T-helper 22 cell (primary cell): ENCODE results near the gene KCTD16.

Experiments
- DNase-seq: peaks from one replicate; pipeline ENCODE4 v3.0.0-alpha.2; 2020; ENCODE audit warnings: low read depth

KCTD16 gene

GRCh38 chr5:144405991-144406390 is 235.3 kb downstream of the KCTD16 start:
- DNase-seq: no peak

GRCh38 chr5:144406442-144406841 is 235.8 kb downstream of the KCTD16 start:
- no peak for DNase-seq

DNA sequence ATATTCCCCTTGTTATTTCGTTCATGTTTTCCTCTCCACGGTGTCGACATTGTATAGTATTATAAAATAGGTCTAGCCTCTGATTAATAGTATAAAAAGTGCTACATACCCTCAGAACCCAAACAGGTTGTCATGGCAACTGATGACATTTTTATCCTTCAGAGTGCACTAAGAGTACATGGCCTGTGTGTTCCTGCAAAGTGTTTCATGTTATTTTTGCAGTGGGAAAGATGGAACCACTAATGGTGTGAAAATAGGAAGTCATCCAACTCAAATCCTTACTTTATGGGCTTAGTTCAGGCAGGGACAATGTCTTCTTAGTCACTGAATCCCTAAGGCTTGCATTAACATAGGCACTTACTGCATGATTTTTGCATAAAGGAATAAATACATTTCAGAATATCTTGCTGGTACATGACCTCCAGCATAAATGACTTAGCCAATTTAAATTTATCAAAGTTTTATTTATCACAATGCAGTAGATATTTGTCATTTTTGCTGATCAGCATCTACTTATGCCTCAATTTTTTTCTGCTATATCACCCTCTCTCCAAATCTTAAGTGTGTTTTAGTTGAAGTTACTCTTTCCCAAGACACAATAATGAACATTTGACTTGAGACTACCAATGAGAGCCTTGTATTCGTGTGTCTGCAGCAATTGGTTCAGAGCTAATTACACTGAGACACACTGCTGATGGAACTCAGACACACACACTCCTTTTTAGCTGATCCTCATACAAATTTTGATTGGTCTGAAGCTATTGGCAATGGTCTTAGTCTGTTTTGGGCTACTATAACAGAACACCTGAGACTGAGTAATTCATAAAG is 243.7 kb downstream of the KCTD16 start:
- no peak for DNase-seq

GRCh38 chr5:144416196-144416595 is 245.5 kb downstream of the KCTD16 start:
- DNase-seq: no peak

DNA sequence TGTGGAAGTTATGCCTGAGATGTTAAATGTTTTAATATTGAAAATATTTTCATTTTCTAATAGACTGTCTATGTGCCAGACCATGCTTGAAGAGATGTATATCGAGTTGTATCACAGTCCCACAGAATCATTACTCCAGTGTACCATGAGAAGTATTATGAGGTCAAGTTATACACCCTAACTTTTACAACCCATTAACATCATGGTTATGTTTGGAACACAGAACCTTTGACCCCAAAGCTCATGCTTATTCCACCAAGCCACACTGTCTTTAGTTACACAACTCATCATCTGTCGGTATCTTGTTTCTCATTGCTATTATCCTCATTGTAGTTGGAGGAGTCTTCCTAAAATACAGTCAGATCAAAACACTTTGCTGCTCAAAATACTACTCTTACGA is 248.0 kb downstream of the KCTD16 start:
- no peak for DNase-seq

DNA sequence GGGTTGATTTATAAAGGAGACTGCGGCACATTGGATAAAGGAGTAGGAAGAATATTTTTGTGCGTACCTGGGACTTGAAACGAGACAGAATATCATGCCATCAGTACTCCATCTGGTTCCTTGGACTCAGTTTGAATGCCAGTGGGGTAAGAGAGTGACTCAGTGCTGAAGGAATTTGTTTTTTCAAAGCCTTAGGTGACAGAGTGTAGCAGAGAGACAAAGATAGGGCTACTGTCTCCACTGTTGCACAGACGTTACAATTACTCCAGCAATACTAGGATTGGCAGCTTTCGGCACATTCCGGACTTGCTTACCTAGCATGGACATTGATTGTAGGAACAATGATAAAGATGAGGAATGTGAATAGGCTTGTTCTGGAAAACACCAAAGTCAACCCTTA is 250.7 kb downstream of the KCTD16 start:
- DNase-seq: no peak

DNA sequence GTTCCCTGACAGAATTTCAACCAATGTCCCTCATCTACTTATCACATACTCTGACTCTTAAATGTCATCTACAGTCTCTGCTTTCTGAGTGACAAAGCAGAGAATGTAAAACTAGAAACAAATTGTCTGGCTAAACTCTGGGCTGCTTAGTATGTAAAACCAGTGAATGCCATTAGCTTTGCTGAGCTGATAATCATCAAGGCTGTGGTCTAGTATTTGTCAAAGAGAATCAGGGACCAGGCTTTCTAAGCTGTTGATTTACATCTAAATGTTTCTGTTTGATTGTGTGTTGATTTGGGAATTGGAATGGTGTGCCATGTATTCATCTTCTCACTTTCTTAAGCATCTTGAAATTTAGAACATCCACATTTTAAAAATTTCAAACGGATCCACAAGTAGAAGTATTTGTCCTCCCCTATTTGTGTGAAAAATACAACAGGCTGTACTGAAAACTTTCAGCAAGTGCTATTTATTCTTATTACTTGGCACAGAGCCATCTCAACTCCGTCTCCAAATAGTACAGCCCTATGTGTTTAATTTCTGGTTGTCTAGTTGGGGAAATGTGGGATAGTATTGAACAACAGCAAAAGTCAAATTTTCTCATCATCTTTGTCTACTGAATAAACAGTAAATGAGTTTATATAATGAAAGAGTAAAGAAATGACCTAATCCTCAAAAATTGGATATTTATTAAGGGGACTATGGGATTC is 251.5 kb downstream of the KCTD16 start:
- DNase-seq: no peak

DNA sequence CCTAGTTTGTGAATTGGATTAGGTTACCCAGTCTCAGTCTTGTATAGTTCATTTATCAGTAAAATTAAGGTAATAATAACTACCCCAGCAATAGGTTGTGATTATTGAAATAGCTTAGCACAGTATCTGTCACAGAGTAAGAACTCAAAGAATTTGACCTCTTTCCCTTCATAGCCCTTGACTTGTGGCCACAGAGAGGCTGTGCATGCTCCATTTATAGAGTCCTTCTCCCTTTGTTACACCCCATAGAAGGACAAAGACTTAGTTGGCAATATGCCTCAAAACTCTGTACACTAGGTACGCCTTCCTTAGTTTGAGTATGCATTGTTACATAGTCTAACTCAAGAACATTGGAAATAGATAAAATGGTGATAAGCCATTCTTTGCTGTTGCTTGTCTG is 257.2 kb downstream of the KCTD16 start:
- no peak for DNase-seq

- no peak for DNase-seq
These were observed 257.7 kb downstream of the KCTD16 start for GRCh38 chr5:144428326-144428725.

- DNase-seq: no peak
These were observed 258.7 kb downstream of the KCTD16 start for GRCh38 chr5:144429405-144429804.

GRCh38 chr5:144429905-144430304 is 259.2 kb downstream of the KCTD16 start:
- no peak for DNase-seq

- no peak for DNase-seq
These were observed 262.6 kb downstream of the KCTD16 start for GRCh38 chr5:144433140-144433822.

GRCh38 chr5:144433893-144434292 is 263.2 kb downstream of the KCTD16 start:
- no peak for DNase-seq

DNA sequence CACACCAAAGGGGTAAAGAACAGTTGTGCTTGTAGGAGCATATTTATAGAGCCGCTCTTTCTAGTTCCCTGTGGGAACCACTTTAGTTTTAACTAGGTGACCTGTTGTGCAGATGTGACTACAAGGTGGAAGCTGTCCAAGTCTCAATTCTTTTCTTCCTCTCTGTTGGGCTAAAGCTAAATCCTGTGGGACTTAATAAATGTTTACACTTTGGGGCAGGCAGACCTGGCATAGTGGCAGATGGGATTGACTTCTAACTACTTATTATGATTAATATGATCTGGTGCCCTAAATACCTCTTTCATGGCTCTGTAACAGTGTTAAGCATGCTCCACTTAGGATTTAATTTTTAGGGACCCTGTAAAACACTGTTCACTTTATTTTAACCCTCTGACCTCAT is 265.3 kb downstream of the KCTD16 start:
- DNase-seq: no peak

- DNase-seq: no peak
These were observed 267.6 kb downstream of the KCTD16 start for GRCh38 chr5:144438237-144438636.

DNA sequence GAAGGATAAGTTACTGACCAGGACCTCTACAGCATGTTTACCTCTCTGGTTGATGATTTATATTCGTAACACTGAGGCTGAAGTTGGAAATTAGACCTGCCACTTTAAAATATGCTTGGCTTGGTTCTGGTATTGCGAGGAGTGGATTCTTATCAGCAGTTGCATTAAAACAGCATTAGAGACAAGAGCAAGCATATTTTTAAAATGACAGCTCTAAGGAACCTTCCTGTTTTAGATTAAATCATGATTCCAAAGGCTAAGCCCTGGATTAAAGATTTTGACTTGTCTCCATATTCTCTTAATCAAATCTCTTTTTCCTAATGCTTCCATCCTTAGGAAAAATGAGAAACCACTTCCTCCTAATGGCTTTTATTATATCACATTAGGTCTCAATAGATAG is 277.8 kb downstream of the KCTD16 start:
- no peak for DNase-seq

DNA sequence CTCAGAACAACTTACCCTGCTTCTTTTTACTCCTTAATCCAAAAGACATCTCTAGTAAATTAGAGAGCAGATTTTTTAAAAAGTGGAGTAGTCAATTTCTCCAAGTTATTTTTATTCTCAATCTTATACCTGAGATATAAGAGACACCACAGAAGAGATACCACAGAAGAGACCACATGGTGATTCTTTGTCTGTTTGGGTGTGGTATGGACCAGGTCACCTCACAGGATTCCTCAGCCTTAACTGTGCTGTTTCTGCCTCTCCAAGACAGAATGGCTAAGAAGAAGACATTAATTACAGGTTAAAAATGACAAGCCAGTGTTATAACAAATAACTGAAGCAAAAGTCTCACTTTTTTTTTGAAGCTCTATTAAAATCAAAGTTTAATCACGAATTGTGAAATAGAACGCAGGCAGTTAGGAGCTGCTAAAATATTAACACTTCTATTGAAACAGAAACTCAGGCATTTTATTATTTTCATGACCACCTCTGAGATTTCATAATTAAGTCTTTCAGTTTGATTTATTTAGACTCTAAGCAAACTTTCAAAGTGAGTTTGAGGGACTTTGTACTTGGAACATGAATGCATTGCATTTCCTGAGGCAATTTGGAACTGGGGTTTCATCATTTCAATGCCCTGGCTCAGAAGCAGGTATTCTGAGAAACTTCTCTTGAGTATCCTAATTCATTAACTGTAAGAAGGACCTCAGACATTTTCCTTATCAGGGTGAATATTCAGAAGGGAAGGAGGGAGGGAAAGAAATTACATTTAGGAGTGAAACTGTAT is 280.7 kb downstream of the KCTD16 start:
- no peak for DNase-seq

- no peak for DNase-seq
These were observed 283.1 kb downstream of the KCTD16 start for GRCh38 chr5:144453753-144454152.

DNA sequence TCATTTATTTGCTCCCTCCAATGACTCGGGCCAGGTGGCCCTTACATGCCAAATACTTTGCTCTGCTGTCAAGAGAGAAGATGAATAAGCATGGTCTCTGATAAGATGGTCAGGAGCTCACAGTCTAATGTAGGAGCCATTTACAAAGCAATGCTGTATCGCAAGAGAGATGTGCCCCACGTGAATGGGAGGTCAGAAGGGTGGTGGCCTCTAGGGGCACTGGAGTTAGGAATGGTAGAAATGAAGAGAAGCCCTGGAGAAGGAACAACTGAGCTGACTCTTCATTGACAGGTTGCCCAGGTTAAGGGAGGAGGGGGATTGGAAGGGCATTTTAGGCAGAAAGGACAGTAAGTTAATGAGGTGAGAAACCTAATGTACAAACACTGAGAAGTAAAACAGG is 286.5 kb downstream of the KCTD16 start:
- no peak for DNase-seq

DNA sequence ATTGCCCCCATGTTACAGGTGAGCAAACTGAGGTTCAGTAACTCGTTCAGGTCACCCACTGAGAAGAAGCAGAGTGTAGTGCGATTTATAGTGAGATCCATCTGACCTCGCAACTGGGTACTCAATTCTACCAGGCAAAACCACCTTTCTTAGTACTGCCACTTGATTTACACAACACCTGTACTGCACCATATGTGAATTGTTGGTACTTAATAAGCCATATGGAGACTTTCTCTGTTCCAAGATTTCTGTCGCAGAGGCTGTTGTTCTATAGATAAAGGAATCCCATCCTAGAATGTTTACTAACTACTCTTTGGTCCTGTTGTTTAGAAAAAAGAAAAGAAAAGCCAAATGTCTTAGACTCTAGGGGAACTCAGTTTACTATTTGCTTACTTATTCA is 287.5 kb downstream of the KCTD16 start:
- DNase-seq: no peak

DNA sequence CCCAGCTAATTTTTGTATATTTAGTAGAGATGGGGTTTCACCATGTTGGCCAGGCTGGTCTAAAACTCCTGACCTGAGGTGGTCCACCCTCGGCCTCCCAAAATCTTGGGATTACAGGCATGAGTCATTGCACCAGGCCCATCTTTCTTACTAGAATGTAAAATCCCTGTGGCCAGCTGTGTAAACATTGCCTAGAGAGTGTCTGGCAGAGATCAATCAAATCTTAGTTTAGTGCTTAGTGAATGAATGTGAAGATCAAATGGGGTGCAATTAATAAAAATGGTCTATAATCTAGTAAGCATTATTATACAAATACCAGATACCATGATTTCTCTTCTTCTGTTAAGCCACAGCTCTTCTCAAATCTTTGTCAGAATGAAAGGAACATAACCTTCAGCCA is 289.9 kb downstream of the KCTD16 start:
- DNase-seq: no peak

DNA sequence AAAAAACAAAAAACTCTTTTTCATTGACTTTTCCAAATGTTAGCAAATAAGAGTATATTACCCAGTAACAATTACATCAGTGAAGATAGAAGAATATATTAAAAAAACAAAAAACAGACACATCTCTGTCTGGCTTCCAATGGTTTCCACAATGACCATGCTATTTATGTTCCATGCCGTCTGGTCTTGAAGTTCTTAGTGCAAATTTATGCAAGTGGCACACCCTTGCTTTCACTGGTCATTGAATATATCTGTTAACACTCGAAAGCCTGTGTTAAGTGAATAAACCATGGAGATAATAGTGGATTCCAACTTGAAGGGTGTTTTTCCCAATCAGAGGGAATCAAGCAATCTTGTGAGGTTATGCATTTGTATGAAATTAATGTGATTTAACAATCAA is 291.9 kb downstream of the KCTD16 start:
- no peak for DNase-seq
